GM21528 (cell line): ENCODE data around the gene MRPL42.
"Not testable (repeated sequence)": the region's sequence is repeated elsewhere in the genome, so short reads cannot be mapped to it uniquely, and the experiment has no call there.

Experiments
- ATAC-seq: cut with Tn5 transposase; IDR thresholded peaks from one replicate; pipeline ENCODE4 v1.9.1; 2021; ENCODE audit warnings: mild to moderate bottlenecking, moderate library complexity; ENCODE audit not compliant: unreplicated experiment, low FRiP score

The MRPL42 gene

GRCh38 chr12:93467351-93468007 is at the start of gene MRPL42:
Gene MRPL42 (plus strand): TSS chr12:93467514. CDS start chr12:93469286, 1,772 bp downstream.
- ATAC-seq = peak; percentile 86

GRCh38 chr12:93417967-93418480 is 49.3 kb upstream of the MRPL42 start:
- no peak for ATAC-seq

- no peak for ATAC-seq
Measured at GRCh38 chr12:93419388-93420034, 47.8 kb upstream of the MRPL42 start.

- ATAC-seq = no peak
Measured at GRCh38 chr12:93422050-93422449, 45.3 kb upstream of the MRPL42 start.

- no peak for ATAC-seq
Measured at GRCh38 chr12:93425736-93426411, 41.4 kb upstream of the MRPL42 start.

GRCh38 chr12:93426412-93426805 is 40.9 kb upstream of the MRPL42 start:
- ATAC-seq = no peak

- ATAC-seq = no peak
Measured at GRCh38 chr12:93427779-93428564, 39.3 kb upstream of the MRPL42 start.

- ATAC-seq = no peak
Measured at GRCh38 chr12:93429448-93429847, 37.9 kb upstream of the MRPL42 start.

- ATAC-seq = no peak
Measured at GRCh38 chr12:93429852-93430251, 37.5 kb upstream of the MRPL42 start.

- ATAC-seq = no peak
Measured at GRCh38 chr12:93430280-93430679, 37.0 kb upstream of the MRPL42 start.

- ATAC-seq = not testable (repeated sequence)
Measured at GRCh38 chr12:93432031-93432430, 35.3 kb upstream of the MRPL42 start.

GRCh38 chr12:93434256-93434865 is 33.0 kb upstream of the MRPL42 start:
- no peak for ATAC-seq

GRCh38 chr12:93438266-93439050 is 28.9 kb upstream of the MRPL42 start:
- ATAC-seq = no peak

- no peak for ATAC-seq
Measured at GRCh38 chr12:93440043-93440835, 27.1 kb upstream of the MRPL42 start.

GRCh38 chr12:93441081-93441616 is 26.2 kb upstream of the MRPL42 start:
- ATAC-seq = peak; percentile 10

GRCh38 chr12:93441617-93442410 is 25.5 kb upstream of the MRPL42 start, which contains the start of gene UBE2N:
Gene UBE2N (minus strand): TSS chr12:93441947. CDS start chr12:93441884, 63 bp downstream.
- peak; percentile 78 for ATAC-seq
